Measurements from ENCODE around the gene AQP12B.

AQP12B gene

GRCh38 chr2:240646900-240647502 is 35.7 kb downstream of the AQP12B start:
- no peak for DNase-seq

GRCh38 chr2:240646176-240646899 is 36.3 kb downstream of the AQP12B start:
- peak; percentile 43 for DNase-seq

- no peak for DNase-seq
These were observed 36.9 kb downstream of the AQP12B start for GRCh38 chr2:240645801-240646175.

DNA sequence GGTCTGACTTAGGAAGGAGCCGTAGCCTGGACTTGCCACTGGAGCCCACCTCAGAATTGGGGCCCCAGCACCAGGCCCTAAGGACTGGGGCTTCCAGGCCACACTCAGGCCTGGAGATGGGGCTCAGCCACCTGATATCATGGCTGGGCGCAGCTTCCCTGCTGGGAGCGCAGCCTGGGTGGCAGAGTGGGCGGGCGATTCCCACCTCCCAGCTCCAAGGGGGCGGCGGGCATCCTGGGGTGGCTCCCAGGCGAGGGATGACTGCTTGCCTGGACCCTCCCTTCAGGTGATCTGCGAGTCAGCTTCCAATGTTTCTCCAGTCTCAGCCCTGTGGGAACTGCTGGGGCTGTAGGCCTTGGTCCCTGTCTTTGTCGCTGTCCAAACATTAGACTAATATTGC is 37.3 kb downstream of the AQP12B start:
- no peak for DNase-seq

- no peak for DNase-seq
These were observed 37.8 kb downstream of the AQP12B start for GRCh38 chr2:240644859-240645301.

DNA sequence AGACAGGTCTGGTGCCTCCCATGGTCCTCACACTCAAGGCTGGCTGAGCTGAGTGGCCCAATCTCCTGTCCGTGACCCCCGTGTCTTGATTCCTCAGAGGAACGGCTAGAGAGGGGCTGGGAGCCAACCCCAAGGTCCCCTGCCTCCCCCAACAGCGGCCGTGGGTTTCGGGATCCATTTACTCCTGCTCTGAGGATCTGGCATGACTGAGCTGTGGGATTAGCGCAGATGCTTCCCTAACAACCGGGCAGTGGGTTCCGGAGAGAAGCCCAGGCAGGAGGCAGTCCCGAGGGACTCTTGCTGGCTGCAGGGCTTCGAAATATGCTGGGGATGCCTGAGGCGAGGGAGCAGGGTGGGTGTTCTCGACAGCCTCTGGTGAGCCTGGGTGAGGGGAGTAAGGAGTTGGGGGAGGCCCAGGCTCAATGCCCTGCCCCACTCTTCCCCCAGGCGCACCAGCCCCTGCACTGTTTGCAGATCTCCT is 38.5 kb downstream of the AQP12B start:
- no peak for DNase-seq

- DNase-seq = no peak
These were observed 38.9 kb downstream of the AQP12B start for GRCh38 chr2:240643811-240644150.

GRCh38 chr2:240643093-240643810 is 39.4 kb downstream of the AQP12B start:
- no peak for DNase-seq

DNA sequence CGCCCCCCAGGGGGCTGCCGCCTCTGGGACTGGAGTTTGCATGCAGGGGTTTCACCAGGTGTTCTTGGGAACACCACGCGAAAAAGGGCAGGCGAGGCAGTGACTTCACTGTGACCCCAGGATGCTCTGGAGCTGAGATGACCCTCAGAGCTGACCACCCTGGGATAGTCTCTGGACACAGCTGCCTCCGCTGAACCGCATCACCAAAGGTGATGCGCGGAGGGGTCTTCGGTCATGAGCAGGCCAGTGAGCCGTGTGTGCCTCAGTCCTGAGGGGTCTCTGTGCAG is 39.9 kb downstream of the AQP12B start:
- DNase-seq = no peak

- DNase-seq = no peak
These were observed 40.5 kb downstream of the AQP12B start for GRCh38 chr2:240642061-240642805.

DNA sequence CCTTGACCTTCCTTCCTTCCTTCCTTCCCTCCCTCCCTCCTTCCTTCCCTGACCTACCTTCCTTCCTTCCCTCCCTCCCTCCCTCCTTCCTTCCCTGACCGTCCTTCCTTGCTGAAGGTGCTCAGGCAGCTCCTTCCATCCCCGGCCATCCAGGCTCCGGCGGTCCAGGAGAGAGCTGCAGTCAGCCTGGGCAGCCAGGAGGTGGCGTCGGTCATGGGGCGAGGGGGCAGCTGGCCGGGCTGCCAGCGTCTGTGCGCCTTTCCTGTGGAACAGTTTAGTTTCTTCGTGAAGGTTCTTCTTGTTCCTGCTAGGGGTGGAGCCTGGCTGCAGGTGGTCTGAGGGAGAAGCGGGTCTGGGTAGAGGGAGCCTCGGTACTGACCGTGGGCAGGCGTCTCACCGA is 41.7 kb downstream of the AQP12B start:
- peak; percentile 54 for DNase-seq

DNA sequence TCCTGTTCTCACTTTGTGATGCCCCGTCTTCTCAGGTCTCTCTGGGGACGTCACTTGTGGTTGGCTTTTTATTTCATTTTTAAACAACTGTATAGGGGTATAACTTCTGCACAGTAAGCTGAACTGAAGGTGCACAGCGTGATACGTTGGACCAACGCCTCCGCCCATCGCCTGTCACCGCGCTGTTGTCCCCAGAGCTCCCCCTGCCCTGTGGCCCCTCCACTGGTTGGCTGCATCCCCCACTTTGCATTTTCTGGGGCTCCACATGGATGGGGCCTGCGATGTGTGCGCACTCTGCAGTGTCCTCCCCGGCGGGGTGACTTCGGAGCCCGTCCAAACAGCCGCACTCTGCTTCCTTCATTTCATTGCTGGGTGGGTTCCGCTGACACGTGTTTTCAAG is 43.1 kb downstream of the AQP12B start:
- no peak for DNase-seq

DNA sequence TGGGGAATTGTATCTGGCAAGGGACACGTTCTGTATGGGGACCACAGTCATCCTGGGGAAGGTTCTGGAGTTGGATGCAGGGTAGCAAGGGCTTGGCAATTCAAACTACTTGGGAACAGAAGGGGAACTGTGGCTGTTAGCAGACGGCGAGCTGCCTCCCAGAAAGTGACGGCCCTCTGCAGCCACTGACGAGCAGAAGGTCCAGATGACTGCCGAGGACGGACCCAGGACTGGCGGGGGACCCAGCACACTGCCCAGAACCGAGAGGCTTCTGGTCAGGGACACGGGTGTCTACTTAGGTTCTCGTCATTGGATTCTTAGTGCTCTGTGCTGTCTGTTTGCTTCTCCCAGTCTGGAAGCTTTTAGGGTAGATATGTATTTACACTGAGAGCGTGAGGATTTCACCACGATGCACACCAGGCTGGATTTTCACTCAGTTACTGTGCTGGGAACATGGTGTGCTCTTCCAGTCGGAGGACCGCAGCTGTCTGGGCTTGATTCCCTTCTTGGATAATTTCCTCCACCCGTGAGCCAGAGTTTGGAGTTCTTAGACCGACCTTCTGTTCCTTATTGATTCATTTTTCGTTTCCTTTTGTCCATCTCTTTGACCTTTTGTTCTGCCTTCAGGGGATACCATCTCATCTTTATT is 44.0 kb downstream of the AQP12B start:
- DNase-seq = no peak

- no peak for DNase-seq
These were observed 44.8 kb downstream of the AQP12B start for GRCh38 chr2:240637901-240638345.

DNA sequence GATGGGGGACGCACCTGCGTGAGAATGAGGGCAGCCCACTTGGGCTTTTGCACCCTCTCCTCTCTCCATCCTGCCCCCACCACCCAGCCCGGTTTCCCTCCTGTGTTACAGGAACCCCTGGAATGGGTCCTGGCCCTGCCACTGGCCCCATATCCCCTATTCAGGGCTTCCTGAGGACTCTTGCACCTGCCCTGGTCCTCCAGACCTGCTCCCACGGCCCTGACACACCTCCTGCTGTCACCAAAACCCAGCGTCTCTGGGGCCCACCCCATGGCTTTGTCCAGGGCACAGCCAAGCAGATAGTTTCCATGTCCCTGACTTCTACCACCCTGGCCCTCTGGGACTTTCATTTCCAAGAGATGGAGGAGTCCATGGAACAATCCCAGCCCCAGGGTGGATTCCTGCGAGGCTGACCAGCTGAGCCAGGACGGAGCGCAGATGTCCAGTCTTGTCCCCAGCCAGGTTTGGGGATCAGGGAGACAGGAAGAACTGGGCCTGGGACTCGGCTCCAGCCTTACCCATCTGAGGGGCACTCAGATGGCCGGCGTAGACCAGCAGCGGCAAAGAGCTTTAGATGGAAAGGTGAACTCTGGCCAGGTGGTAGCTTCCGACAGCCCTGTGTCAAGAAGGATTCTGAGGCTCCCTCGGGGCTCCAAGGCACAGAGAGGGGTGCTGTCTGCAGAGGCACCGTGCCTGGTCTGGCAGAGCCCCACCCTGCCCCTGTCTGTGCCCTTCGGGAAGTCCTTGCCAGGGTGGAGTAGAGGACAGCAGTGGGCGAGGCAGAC is 45.4 kb downstream of the AQP12B start:
- DNase-seq = no peak

- DNase-seq = no peak
These were observed 46.0 kb downstream of the AQP12B start for GRCh38 chr2:240636563-240637115.

DNA sequence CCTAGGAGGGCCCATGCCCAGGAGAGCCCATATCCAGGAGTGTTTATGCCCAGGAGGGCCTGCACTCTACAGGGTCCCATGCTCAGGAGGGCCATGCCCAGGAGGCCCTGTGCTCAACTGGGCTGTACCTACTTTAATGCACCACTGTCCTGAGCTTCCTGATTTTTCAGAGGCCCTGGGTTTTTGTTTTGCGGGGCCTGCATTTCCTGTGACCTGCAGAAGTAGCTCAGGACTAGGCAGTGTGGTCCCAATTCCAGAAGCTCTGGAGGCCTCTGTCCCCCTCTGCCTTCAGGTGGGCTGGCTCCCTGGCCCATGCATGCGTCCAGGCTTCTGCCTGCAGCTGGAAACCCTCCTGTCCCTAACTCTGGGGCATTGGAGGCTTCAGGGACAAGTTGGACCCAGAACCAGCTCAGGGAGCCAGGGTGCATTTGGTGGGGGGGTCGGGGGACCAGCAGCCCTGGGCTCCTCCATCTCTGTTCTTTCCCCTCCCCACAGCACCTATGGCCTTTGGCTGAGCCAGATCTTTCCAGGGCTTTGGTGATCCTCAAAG is 46.6 kb downstream of the AQP12B start:
- DNase-seq = no peak

DNA sequence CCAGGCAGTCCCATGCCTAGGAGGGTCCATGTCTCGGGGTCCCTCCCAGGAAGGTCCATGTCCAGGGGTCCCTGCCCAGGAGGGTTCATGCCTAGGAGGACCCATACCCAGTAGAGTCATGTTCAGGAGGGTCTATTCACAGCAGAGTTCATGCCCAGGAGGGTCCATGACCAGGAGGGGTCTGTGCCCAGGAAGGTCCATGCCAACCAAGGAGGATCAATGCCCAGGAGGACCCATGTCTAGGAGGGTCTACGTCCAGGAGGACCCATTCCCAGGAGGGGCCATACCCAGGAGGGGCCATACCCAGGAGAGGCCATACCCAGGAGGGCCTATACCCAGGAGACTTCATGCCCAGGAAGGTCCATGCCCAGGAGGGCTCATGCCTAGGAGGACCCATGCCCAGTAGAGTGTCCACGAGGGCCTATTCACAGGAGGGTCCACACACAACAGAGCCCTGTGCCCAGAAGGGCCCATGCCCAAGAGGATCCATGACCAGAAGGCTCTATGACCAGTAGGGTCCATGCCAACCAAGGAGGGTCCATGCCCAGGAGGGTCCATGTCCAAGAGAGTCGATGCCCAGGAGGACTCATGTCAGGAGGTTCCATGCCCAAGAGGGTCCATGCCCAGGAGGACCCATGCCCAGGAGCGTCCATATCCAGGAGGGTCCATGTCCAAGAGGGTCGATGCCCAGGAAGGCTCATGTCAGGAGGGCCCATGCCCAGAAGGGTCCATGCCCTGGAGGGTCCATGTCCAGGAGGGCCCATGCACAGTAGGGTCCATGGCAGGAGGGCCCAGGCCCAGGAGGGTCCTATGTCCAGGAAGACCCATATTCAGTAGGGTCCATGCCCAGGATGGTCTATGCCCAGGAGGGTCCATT is 47.3 kb downstream of the AQP12B start:
- no peak for DNase-seq

DNA sequence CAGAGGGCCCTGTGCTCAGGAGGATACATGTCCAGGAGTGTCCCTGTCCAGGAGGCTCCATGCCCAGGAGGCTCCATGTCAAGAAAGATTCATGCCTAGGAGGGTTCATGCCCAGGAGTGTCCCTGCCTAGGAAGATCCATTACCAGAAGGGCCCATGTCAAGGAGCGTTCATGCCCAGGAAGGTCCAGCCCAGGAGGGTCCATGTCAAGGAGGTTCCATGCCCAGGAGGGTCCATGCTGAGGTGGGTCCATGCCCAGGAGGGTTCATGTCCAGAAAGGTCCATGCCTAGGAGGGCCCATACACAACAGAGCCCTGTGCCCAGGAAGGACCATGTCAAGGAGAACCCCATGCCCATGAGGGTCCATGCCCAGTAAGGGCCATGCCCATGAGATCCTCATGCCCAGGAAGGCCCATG is 50.4 kb downstream of the AQP12B start:
- DNase-seq = no peak

- no peak for DNase-seq
These were observed 51.0 kb downstream of the AQP12B start for GRCh38 chr2:240631548-240632305.

All from inflammatory macrophage treated with lipopolysaccharide for 4 hours (primary cell).